ENCODE data around the gene MYH11.

DNA sequence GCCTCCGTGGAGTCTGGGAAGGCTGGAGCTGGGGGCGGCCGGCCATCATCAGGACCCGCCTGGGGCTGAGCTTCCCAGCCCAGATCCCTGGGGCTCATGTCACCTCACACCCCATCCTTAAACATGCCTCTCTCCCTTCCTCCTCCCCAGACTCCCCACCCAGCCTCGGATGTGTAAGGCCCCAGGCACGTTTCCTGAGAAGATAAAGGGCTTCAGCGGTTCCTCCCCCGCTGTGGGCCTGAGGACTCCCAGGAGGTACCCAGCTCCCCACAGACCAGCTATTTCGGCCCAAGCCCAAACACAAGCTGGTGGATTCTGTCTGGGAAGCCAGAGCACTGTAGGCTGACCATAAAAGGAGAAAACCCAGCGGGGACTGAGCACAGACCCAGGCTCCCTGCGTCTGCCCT lies 49.2 kb downstream of the MYH11 start:
- TF ChIP-seq, protein P1, sequence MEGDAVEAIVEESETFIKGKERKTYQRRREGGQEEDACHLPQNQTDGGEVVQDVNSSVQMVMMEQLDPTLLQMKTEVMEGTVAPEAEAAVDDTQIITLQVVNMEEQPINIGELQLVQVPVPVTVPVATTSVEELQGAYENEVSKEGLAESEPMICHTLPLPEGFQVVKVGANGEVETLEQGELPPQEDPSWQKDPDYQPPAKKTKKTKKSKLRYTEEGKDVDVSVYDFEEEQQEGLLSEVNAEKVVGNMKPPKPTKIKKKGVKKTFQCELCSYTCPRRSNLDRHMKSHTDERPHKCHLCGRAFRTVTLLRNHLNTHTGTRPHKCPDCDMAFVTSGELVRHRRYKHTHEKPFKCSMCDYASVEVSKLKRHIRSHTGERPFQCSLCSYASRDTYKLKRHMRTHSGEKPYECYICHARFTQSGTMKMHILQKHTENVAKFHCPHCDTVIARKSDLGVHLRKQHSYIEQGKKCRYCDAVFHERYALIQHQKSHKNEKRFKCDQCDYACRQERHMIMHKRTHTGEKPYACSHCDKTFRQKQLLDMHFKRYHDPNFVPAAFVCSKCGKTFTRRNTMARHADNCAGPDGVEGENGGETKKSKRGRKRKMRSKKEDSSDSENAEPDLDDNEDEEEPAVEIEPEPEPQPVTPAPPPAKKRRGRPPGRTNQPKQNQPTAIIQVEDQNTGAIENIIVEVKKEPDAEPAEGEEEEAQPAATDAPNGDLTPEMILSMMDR (IDR thresholded peaks at IDR 0.05) = no peak
- no peak for TF ChIP-seq ZFX (IDR thresholded peaks at IDR 0.05; ENCODE audit: borderline replicate concordance)
